GM12878 (cell line): ENCODE measurements around the gene MVB12B. TPM values are rescaled to one million over a fixed set of nuclear protein-coding genes. Genes with fewer than 3 reads are reported as not detected.

Experiments used
- ATAC-seq: fragments of 200-7000 bp; cut with Tn5 transposase; 3 replicates; pipeline ENCODE4 v1.9.1; 2020; ENCODE audit warnings: mild to moderate bottlenecking, moderate library complexity
- BruUV-seq: library from RNA; stranded (reverse); fragments of 400-500 nt; replicated peaks from 2 replicates; lab custom pipeline; 2021; lab: Mats Ljungman, UMichigan
- CTCF ChIA-PET: fragments of 300-600 bp; sonication (Branson Sonifier 250); formaldehyde crosslinking; extraction: SDS; loops from one replicate; lab custom pipeline; 2021; ENCODE audit warnings: inconsistent platforms; lab: Yijun Ruan, JAX
- POLR2A ChIA-PET: fragments of 350-600 bp; formaldehyde crosslinking; extraction: SDS; loops from one replicate; lab custom pipeline; 2021; ENCODE audit warnings: inconsistent platforms; lab: Charles Lee
- RAD21 ChIA-PET: fragments of 300-600 bp; sonication (Branson Sonifier 250); formaldehyde crosslinking; loops from one replicate; lab custom pipeline; 2023; ENCODE audit warnings: antibody characterized with exemption; ENCODE audit not compliant: unreplicated experiment; lab: Charles Lee
- SMC1A ChIA-PET: fragments of 300-600 bp; sonication (Branson Sonifier 250); formaldehyde crosslinking; loops from one replicate; lab custom pipeline; 2023; ENCODE audit not compliant: unreplicated experiment, uncharacterized antibody; lab: Charles Lee
- DNase-seq: peaks from one replicate; pipeline ENCODE4 v3.0.0-alpha.2; 2011; ENCODE audit warnings: low read depth, low spot score
- FAIRE-seq: peaks from 3 replicates; lab custom pipeline; 2011; peaks lifted over from hg19 to GRCh38; lab: Jason Lieb, UNC
- H2AFZ ChIP-seq: 2 replicates; pipeline ENCODE4 v1.6.0; 2011; ENCODE audit warnings: low read depth, low read length, control low read depth; ENCODE audit not compliant: control insufficient read depth
- H3K27ac ChIP-seq: 2 replicates; pipeline ENCODE4 v1.5.1; 2011; ENCODE audit warnings: control low read depth; ENCODE audit not compliant: control insufficient read depth, insufficient read depth
- H3K27me3 ChIP-seq, 2 experiments: replicated peaks in 1 of 2; 2 replicates each; pipeline versions ENCODE4 v1.6.0 to v1.6.1; 2011; ENCODE audit warnings: low read length in 1 of 2; ENCODE audit not compliant: control insufficient read depth in 2 of 2, insufficient read depth in 2 of 2
- H3K36me3 ChIP-seq, 2 experiments: 2 replicates each; pipeline ENCODE4 v1.5.1; 2011; ENCODE audit warnings: low read length in 1 of 2; ENCODE audit not compliant: control insufficient read depth in 2 of 2, insufficient read depth in 2 of 2
- H3K4me1 ChIP-seq: 2 replicates; pipeline ENCODE4 v1.6.1; 2011; ENCODE audit warnings: mild to moderate bottlenecking, low read length, moderate library complexity, mixed read lengths; ENCODE audit not compliant: control insufficient read depth, insufficient read depth
- H3K4me2 ChIP-seq: 2 replicates; pipeline ENCODE4 v1.6.0; 2011; ENCODE audit warnings: control low read depth; ENCODE audit not compliant: control insufficient read depth, insufficient read depth
- H3K4me3 ChIP-seq: fragments of 200-600 bp; sonication (generic); 2 replicates; pipeline ENCODE4 v1.5.1; 2016
- H3K79me2 ChIP-seq: 2 replicates; pipeline ENCODE4 v1.6.0; 2011; ENCODE audit warnings: low read length; ENCODE audit not compliant: control insufficient read depth, insufficient read depth
- H3K9ac ChIP-seq: 2 replicates; pipeline ENCODE4 v1.8.0; 2011; ENCODE audit warnings: low read length, control low read depth, mixed read lengths; ENCODE audit not compliant: control insufficient read depth, insufficient read depth
- H3K9me3 ChIP-seq: replicated peaks from 3 replicates; pipeline ENCODE4 v1.5.1; 2011; ENCODE audit warnings: mild to moderate bottlenecking, low read length; ENCODE audit not compliant: control insufficient read depth, insufficient read depth
- H4K20me1 ChIP-seq: 2 replicates; pipeline ENCODE4 v1.6.0; 2011; ENCODE audit not compliant: control insufficient read depth, insufficient read depth
- BCL11A ChIP-seq: IDR thresholded peaks from 2 replicates; pipeline ENCODE4 v1.6.1; 2011; ENCODE audit warnings: low read depth, low read length
- CBX5 ChIP-seq: sonication (generic); IDR thresholded peaks from 2 replicates; pipeline ENCODE4 v1.6.1; 2016; ENCODE audit warnings: low read depth, moderate library complexity, mild to moderate bottlenecking, inconsistent platforms
- E2F4 ChIP-seq: IDR thresholded peaks from 2 replicates; pipeline ENCODE4 v1.6.1; 2012; ENCODE audit warnings: low read depth, low read length, improper control_type of control experiment
- MEF2A ChIP-seq: IDR thresholded peaks from 2 replicates; pipeline ENCODE4 v1.6.1; 2011; ENCODE audit warnings: low read depth, mild to moderate bottlenecking, low read length, moderate library complexity; ENCODE audit not compliant: insufficient read depth
- PBX3 ChIP-seq: IDR thresholded peaks from 2 replicates; pipeline ENCODE4 v1.6.1; 2011; ENCODE audit warnings: mild to moderate bottlenecking, low read depth, low read length, moderate library complexity; ENCODE audit not compliant: insufficient replicate concordance
- RUNX3 ChIP-seq: IDR thresholded peaks from 2 replicates; pipeline ENCODE4 v1.6.1; 2012; ENCODE audit warnings: low read length, inconsistent platforms
- SMAD5 ChIP-seq: IDR thresholded peaks from 2 replicates; pipeline ENCODE4 v1.6.1; 2016; ENCODE audit warnings: antibody characterized with exemption, low read depth
- SMC3 ChIP-seq: IDR thresholded peaks from 2 replicates; pipeline ENCODE4 v1.6.1; 2011; ENCODE audit warnings: low read length, improper control_type of control experiment, borderline replicate concordance
- ZBED1 ChIP-seq: IDR thresholded peaks from 2 replicates; pipeline ENCODE4 v1.6.1; 2016; ENCODE audit warnings: borderline replicate concordance
- ZBTB11 ChIP-seq: fragments of 450-650 bp; formaldehyde crosslinking; IDR thresholded peaks from 2 replicates; pipeline ENCODE4 v1.5.0; 2022; ENCODE audit warnings: mild to moderate bottlenecking, missing genetic modification characterization
- ZBTB40 ChIP-seq: fragments of 450-650 bp; IDR thresholded peaks from 2 replicates; pipeline ENCODE4 v1.6.1; 2016; ENCODE audit warnings: mild to moderate bottlenecking, moderate library complexity, borderline replicate concordance
- WGBS: methylation state at CpG from one replicate; pipeline ENCODE4 v1.1.6; 2016; ENCODE audit warnings: low lambda C conversion rate; ENCODE audit not compliant: insufficient replicate concordance, insufficient coverage; ENCODE audit errors: missing lambda C conversion rate; 5-methylcytosine and 5-hydroxymethylcytosine counted together
- in situ Hi-C: fragments of 300-500 bp; cut with MboI; formaldehyde crosslinking; loops from 9 replicates; pipeline ENCODE4 v1.14.3; 2018; ENCODE audit warnings: mixed read lengths
- intact Hi-C: fragments of 100-400 bp; cut with micrococcal nuclease; formaldehyde crosslinking; loops from one replicate; pipeline ENCODE4 v1.14.2; 2022; ENCODE audit not compliant: unreplicated experiment
- polyA plus RNA-seq, 11 experiments: library from polyadenylated mRNA; depleted of rRNA in 4 of 11; unstranded in 6 of 11; stranded (reverse) in 5 of 11; fragments of >200 nt; fragmentation: Nextera tagmentation in 4 of 11; fragmentation: Illumina TruSeq in 1 of 11; extraction: Ambion mirVana in 4 of 11; extraction: Trizol in 1 of 11; gene quantifications; 1 replicate in 1 of 11; 2 replicates in 10 of 11; pipeline versions ENCODE4 v1.2.1 to v1.2.3, GENCODE V29; 2011 to 2016; ENCODE audit warnings: inconsistent platforms in 2 of 11, missing spikeins in 2 of 11, low read depth in 1 of 11
- total RNA-seq, 4 experiments: library from RNA; depleted of rRNA in 3 of 4; stranded (reverse); fragments of >200 nt in 3 of 4; fragmentation: Illumina TruSeq in 1 of 4; extraction: Trizol in 1 of 4; gene quantifications; 2 replicates each; pipeline versions ENCODE4 v1.2.1 to v1.2.3, GENCODE V29; 2013 to 2021

Gene MVB12B
- total and polyA plus RNA-seq, 10 of the 15 experiments (the other 5 are each of a cell fraction or from before 2014, with no cell fraction given) = 0.08 TPM; not detected in 9

- POLR2A ChIA-PET = no interaction called here
- CTCF ChIA-PET = no interaction called here
- RAD21 ChIA-PET = no interaction called here
- Histone ChIP-seq H3K4me1 (no peaks in the 10 kb centered on the region), H3K4me3 (no peak overlapping the region), H4K20me1 (no peaks in the 10 kb centered on the region), H3K4me2 (no peak overlapping the region), H3K36me3 (no peaks in the 10 kb centered on the region), H3K9me3 (no peaks in the 10 kb centered on the region), H3K79me2 (no peaks in the 10 kb centered on the region), H3K9ac (no peak overlapping the region), H3K27ac (no peak overlapping the region), H3K27me3 (peaks cover 3 to 4% of the 10 kb centered on the region in 2 experiments; a peak in 3 of 4 replicates), H2AFZ (no peak overlapping the region)
- SMC1A ChIA-PET = no interaction called here
- DNase-seq = no peak
- no peak for FAIRE-seq
- in situ Hi-C loops = no loop called here
- ATAC-seq = no peak
- no TSS peak for BruUV-seq
- 23% methylated on average over 11 of the region's 11 CpGs for WGBS
- intact Hi-C loops = no loop called here
- TF ChIP-seq RUNX3 (no peak), SMC3 (no peak), ZBED1 (no peak), SMAD5 (no peak), CBX5 (no peak), ZBTB40 (no peak), MEF2A (no peak), ZBTB11 (CRISPR knock-in tag) (no peak), E2F4 (no peak), BCL11A (no peak), PBX3 (no peak)
These were observed 104.6 kb downstream of the MVB12B start for GRCh38 chr9:126431077-126431742.
